ENCODE measurements around the gene HNRNPUL1. TPM values are rescaled to one million over a fixed set of nuclear protein-coding genes. Genes with fewer than 3 reads are reported as not detected.

HNRNPUL1 gene
- total RNA-seq, 2 experiments from 2014 or later, result 194 to 360 TPM

- intact Hi-C loops (cut with micrococcal nuclease; ENCODE audit: unreplicated experiment), result loop anchor here (2.0 kb wide), 2 partner anchors 16 to 42 kb away; partner anchors contain the start of gene TGFB1
- TF ChIP-seq EZH2phosphoT487 (IDR thresholded peaks at IDR 0.05; ENCODE audit: borderline replicate concordance, low read depth, low read length) (no peak), CTCF (conservative IDR thresholded peaks at IDR 0.05; ENCODE audit: low read length) (no peak)
- H3K4me1 ChIP-seq (ENCODE audit: insufficient read depth, low read length, poor library complexity, severe bottlenecking), result peaks cover 44% of the 10 kb centered on the region
Observed at GRCh38 chr19:41311072-41311471, 46.9 kb downstream of the HNRNPUL1 start.

GRCh38 chr19:41311613-41312012, 47.4 kb downstream of the HNRNPUL1 start:
- H3K9me2 ChIP-seq (ENCODE audit: insufficient read depth, low read length), result no peaks in the 10 kb centered on the region
- TF ChIP-seq CTCF (conservative IDR thresholded peaks at IDR 0.05; ENCODE audit: low read length), result no peak
- no peak for TF ChIP-seq EZH2phosphoT487 (IDR thresholded peaks at IDR 0.05; ENCODE audit: borderline replicate concordance, low read depth, low read length)
- H3K27ac ChIP-seq (ENCODE audit: low read depth, low read length, poor library complexity, severe bottlenecking), result no peak overlapping the region
- no peak for DNase-seq (ENCODE audit: low spot score)
- H3K4me3 ChIP-seq (ENCODE audit: low read depth, low read length, poor library complexity, severe bottlenecking), result peak overlapping the region; percentile 77
- intact Hi-C loops (cut with micrococcal nuclease; ENCODE audit: unreplicated experiment), result loop anchor here (2.0 kb wide), 2 partner anchors 15 to 41 kb away; partner anchors contain the start of gene TGFB1
- BruUV-seq (replicated peaks), result no TSS peak
- POLR2A ChIA-PET, result no interaction called here
- no peaks in the 10 kb centered on the region for H3K9me3 ChIP-seq (ENCODE audit: low read length)
- H3K79me2 ChIP-seq (ENCODE audit: insufficient read depth, low read depth, low read length), result peaks cover 18% of the 10 kb centered on the region
- H4K20me1 ChIP-seq (ENCODE audit: insufficient read depth, low read length), result no peaks in the 10 kb centered on the region
- peaks cover 66% of the 10 kb centered on the region for H3K36me3 ChIP-seq (ENCODE audit: insufficient read depth, low read length)
- peaks cover 41% of the 10 kb centered on the region for H3K4me1 ChIP-seq (ENCODE audit: insufficient read depth, low read length, poor library complexity, severe bottlenecking)
- H3K4me2 ChIP-seq (ENCODE audit: low read length), result peak overlapping the region; percentile 99
- CTCF ChIA-PET (ENCODE audit: unreplicated experiment), result no interaction called here
- H2AFZ ChIP-seq (ENCODE audit: low read length), result no peak overlapping the region

More at GRCh38 chr19:41311072-41311471, 46.9 kb downstream of the HNRNPUL1 start:
- ChIA-PET POLR2A (no interaction called here), CTCF (ENCODE audit: unreplicated experiment) (no interaction called here)
- H3K9me3 ChIP-seq (ENCODE audit: low read length), result no peaks in the 10 kb centered on the region
- peaks cover 18% of the 10 kb centered on the region for H3K79me2 ChIP-seq (ENCODE audit: insufficient read depth, low read depth, low read length)
- peak overlapping the region; percentile 77 for H3K4me3 ChIP-seq (ENCODE audit: low read depth, low read length, poor library complexity, severe bottlenecking)
- H3K9me2 ChIP-seq (ENCODE audit: insufficient read depth, low read length), result no peaks in the 10 kb centered on the region
- BruUV-seq (replicated peaks), result no TSS peak
- no peak overlapping the region for H2AFZ ChIP-seq (ENCODE audit: low read length)
- no peak for DNase-seq (ENCODE audit: low spot score)
- peak overlapping the region; percentile 99 for H3K4me2 ChIP-seq (ENCODE audit: low read length)
- peak overlapping the region; percentile 68 for H3K27ac ChIP-seq (ENCODE audit: low read depth, low read length, poor library complexity, severe bottlenecking)
- H3K36me3 ChIP-seq (ENCODE audit: insufficient read depth, low read length), result peaks cover 66% of the 10 kb centered on the region
- no peaks in the 10 kb centered on the region for H4K20me1 ChIP-seq (ENCODE audit: insufficient read depth, low read length)

- Histone ChIP-seq H3K9me3 (ENCODE audit: low read length) (no peaks in the 10 kb centered on the region), H3K9me2 (ENCODE audit: insufficient read depth, low read length) (no peaks in the 10 kb centered on the region), H3K79me2 (ENCODE audit: insufficient read depth, low read depth, low read length) (peaks cover 7% of the 10 kb centered on the region), H3K36me3 (ENCODE audit: insufficient read depth, low read length) (peaks cover 87% of the 10 kb centered on the region), H3K4me1 (ENCODE audit: insufficient read depth, low read length, poor library complexity, severe bottlenecking) (peaks cover 3% of the 10 kb centered on the region), H4K20me1 (ENCODE audit: insufficient read depth, low read length) (no peaks in the 10 kb centered on the region), H2AFZ (ENCODE audit: low read length) (no peak overlapping the region), H3K27ac (ENCODE audit: low read depth, low read length, poor library complexity, severe bottlenecking) (no peak overlapping the region), H3K4me2 (ENCODE audit: low read length) (no peak overlapping the region), H3K4me3 (ENCODE audit: low read depth, low read length, poor library complexity, severe bottlenecking) (no peak overlapping the region)
- POLR2A ChIA-PET, result no interaction called here
- intact Hi-C loops (cut with micrococcal nuclease; ENCODE audit: unreplicated experiment), result no loop called here
- DNase-seq (ENCODE audit: low spot score), result no peak
- TF ChIP-seq CTCF (conservative IDR thresholded peaks at IDR 0.05; ENCODE audit: low read length), result no peak
- no peak for TF ChIP-seq EZH2phosphoT487 (IDR thresholded peaks at IDR 0.05; ENCODE audit: borderline replicate concordance, low read depth, low read length)
- CTCF ChIA-PET (ENCODE audit: unreplicated experiment), result no interaction called here
- no TSS peak for BruUV-seq (replicated peaks)
Observed at GRCh38 chr19:41316306-41316920, 52.2 kb downstream of the HNRNPUL1 start.

Measured in OCI-LY7 (cell line).